ENCODE measurements around the gene B4GALT1.
A peak's percentile ranks its signal among the peaks of the same experiment; 100 is the strongest.

The B4GALT1 gene

DNA sequence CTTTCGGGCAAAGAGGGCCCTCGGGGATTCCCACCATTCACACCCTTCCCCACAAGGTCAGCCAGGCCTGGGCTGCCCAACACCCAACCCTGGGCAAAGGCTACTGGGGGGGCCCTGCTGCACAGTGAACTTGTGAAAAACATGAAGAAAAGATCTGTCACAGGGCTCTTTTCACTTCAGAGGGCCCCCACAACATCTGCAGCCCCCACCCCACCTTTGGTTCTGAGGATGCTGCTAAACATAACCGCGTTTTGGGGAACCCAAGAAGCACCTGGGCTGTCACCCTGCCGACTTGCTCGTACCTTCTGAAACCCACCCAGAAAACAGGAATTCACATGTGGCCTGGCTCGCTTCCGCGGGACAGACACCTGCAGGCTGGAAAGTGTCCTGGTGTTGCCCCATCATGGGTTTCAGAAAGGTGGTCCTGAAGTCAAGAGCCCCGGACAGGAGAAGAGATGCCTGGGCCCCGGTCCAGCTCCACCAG lies 29.3 kb downstream of the B4GALT1 start:
- in situ Hi-C loops (cut with HindIII; ENCODE audit: low pct_unique_long_range_greater_than_20kb, low sequenced_read_pairs): no loop called here
- no peak for DNase-seq (ENCODE audit: low read depth in 1 of 2, low spot score in 1 of 2)
- no peak for TF ChIP-seq JUND (IDR thresholded peaks at IDR 0.05; ENCODE audit: low read depth)

DNA sequence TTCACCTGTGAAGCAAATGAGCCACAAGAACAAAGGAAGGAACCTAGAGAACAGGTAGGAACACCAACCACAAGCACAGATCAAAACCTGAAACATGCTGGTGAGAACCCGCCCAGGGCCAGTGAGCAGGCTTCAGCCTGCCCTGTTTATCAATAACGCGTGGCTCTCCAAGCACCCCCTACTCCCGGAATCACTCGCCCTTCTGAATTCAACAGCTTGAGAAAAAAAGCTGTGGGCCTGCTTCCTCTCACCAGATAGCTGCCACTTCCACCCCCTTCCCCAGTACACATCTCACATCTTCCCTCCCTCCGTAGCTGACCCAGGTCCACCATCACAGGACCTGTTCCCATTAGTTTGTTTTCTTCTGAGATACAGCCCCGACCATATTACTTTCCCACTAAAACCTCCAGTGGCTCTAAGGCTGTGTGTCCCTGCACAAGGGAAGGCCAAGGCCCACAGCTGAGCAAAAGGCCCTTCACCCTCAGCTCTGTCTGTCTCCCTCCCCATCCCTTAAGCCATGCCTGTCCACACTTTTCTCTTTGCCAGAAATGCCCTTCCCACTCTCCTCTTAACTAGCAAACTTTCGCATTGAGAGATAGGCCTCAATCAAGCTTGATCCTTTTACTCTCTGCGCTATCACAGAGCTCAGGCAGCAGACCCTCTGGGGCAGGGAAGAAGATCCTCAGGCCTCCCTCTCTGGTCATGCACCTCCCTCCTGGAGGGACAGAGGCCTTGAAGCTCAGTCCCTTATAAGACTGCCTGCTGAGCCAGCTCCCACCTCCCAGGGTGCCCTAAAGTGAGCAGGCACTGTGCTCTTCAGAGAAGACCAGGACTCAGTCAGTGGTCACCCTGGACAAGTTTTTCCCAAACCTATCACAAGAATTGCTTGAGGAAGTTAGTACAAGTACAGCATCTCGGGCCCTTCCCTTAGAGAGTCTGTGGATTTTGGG lies 30.1 kb downstream of the B4GALT1 start:
- TF ChIP-seq JUND (IDR thresholded peaks at IDR 0.05; ENCODE audit: low read depth): no peak
- no peak for DNase-seq (ENCODE audit: low read depth in 1 of 2, low spot score in 1 of 2)

DNA sequence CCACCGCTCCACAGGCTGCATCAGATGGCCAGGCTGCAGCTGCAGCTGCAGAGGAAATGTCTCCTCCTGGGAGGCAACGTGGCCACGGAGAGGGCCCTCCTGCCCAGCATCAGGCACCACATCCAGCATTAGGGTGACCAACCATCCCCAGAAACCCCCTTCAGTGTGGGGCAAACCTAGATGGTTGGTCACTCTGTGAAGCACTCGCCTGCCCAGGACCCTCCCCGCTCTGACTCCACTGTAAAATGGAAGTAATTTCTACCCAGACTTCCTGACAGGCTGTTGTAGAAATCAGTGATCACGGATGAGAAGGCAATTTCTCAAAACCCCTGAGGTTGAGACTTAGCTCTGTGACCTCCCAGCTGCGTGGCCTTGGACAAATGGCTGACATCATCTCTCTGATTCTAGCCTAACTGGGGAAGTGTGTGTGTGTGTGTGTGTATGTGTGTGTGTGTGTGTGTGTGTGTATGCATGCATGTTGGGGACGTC lies 31.6 kb downstream of the B4GALT1 start:
- TF ChIP-seq JUND (IDR thresholded peaks at IDR 0.05; ENCODE audit: low read depth): no peak
- DNase-seq (ENCODE audit: low read depth in 1 of 2, low spot score in 1 of 2): no peak
- in situ Hi-C loops (cut with HindIII; ENCODE audit: low pct_unique_long_range_greater_than_20kb, low sequenced_read_pairs): no loop called here

More for the DNA sequence above, 30.1 kb downstream of the B4GALT1 start:
- in situ Hi-C loops (cut with HindIII; ENCODE audit: low pct_unique_long_range_greater_than_20kb, low sequenced_read_pairs): no loop called here

DNA sequence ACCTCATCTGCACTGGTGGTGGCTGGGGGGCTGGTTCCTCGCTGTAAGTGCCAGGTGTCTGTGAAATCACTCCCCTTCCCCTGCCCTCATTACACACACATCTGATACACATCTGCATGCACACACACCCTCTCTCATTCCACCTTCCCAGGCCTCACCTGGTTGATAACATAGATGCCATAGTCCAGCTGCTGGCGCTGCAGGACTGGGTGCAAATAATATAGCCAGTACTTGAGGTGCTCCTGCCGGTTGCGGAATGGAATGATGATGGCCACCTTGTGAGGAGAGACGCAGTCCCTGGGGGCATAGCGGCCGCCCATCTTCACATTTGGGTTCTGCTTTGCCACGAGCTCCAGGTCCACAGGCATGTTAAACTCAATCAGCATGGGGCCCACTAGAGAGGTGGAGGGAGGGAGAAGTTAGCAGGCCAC lies 32.1 kb downstream of the B4GALT1 start:
- TF ChIP-seq JUND (IDR thresholded peaks at IDR 0.05; ENCODE audit: low read depth): no peak
- DNase-seq (ENCODE audit: low read depth in 1 of 2, low spot score in 1 of 2): no peak
- in situ Hi-C loops (cut with HindIII; ENCODE audit: low pct_unique_long_range_greater_than_20kb, low sequenced_read_pairs): no loop called here

- no peak for DNase-seq (ENCODE audit: low read depth in 1 of 2, low spot score in 1 of 2)
- TF ChIP-seq JUND (IDR thresholded peaks at IDR 0.05; ENCODE audit: low read depth): no peak
- in situ Hi-C loops (cut with HindIII; ENCODE audit: low pct_unique_long_range_greater_than_20kb, low sequenced_read_pairs): no loop called here
Observed at GRCh38 chr9:33133186-33133585, 34.0 kb downstream of the B4GALT1 start.

- no peak for TF ChIP-seq JUND (IDR thresholded peaks at IDR 0.05; ENCODE audit: low read depth)
- DNase-seq (ENCODE audit: low read depth in 1 of 2, low spot score in 1 of 2): no peak
- in situ Hi-C loops (cut with HindIII; ENCODE audit: low pct_unique_long_range_greater_than_20kb, low sequenced_read_pairs): no loop called here
Observed at GRCh38 chr9:33131790-33132772, 35.1 kb downstream of the B4GALT1 start.

GRCh38 chr9:33130961-33131789 lies 36.0 kb downstream of the B4GALT1 start:
- TF ChIP-seq JUND (IDR thresholded peaks at IDR 0.05; ENCODE audit: low read depth): no peak
- in situ Hi-C loops (cut with HindIII; ENCODE audit: low pct_unique_long_range_greater_than_20kb, low sequenced_read_pairs): no loop called here
- DNase-seq (ENCODE audit: low read depth in 1 of 2, low spot score in 1 of 2): no peak

DNA sequence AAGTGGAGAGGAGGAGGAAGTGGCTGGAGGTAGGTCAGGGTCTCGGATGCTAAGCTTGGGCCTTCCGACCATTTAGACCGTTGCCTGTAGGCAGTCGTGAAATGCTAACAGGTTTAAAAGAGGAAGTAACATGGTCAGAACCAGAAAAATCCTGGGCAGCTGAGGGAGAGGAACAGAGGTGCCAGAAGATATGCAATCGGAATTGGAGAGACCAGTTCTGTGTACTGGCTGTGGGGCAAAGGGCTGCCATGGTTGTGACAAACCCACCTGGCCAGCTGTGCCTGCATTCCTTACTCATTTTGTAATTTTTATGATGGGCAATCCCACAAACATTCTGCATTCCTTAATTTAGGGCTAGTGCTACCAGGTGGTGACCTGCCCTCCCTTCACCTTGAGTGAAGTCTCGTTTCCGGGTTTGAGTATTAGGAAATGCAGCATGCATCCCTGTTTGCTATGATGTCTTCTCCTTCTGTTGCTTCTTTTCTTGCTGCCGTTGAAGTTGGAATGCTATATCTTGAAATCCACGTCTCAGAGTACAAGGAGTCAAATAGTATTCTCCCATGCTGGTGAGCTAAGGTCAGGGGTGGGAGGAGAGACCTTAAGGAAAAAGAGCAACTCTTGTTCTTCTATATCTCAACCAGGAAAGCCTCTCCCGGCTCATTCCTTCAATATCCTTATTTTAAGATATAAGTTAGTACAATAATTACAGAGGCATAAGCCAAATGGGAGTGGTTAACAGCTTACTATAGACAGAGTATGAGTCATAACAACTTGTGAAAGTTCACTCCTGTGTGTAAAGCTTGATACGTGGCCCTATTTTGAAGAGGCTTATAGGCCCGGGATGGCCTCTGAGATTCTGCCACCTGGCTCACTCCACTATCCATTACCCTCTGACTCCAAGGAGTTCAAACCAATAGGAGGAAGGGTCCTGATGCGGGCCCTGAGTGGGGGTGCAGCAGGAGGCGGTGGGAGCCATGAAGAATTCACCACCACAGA lies 37.0 kb downstream of the B4GALT1 start:
- in situ Hi-C loops (cut with HindIII; ENCODE audit: low pct_unique_long_range_greater_than_20kb, low sequenced_read_pairs): no loop called here
- peak in 1 of 2 experiments; percentile 11 for DNase-seq (ENCODE audit: low read depth in 1 of 2, low spot score in 1 of 2)
- TF ChIP-seq JUND (IDR thresholded peaks at IDR 0.05; ENCODE audit: low read depth): no peak

DNA sequence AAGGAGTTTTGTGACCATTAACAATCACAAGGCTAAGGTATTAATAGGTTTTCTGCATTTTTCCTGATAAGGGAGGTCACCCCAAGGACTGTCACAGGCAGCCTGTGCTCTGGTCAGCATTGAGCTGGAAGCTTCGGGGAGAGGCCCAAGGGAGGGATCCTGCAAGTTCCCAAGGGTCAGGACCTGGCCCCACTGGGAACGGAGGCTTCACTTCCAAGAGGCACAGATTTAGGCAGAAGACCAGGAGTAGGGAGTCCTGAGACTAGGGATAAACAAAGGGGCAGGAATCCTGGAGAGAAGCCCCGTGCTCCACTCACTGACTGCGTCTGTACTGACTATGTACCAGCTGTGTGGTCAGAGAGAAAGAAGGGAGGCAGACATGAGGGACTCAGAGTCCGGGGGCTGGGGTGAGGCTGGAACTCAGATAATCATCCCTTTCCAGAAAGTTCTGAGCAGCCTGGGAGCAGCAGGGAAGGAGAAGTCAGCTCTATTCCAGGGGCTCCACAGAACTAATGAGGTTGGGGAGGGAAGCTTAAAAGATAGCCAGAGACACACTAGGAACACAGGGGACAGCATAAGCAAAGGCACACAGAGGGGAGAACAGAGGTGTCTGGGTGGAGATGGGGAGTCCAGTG lies 37.8 kb downstream of the B4GALT1 start:
- no peak for TF ChIP-seq JUND (IDR thresholded peaks at IDR 0.05; ENCODE audit: low read depth)
- in situ Hi-C loops (cut with HindIII; ENCODE audit: low pct_unique_long_range_greater_than_20kb, low sequenced_read_pairs): no loop called here
- DNase-seq (ENCODE audit: low read depth in 1 of 2, low spot score in 1 of 2): no peak

DNA sequence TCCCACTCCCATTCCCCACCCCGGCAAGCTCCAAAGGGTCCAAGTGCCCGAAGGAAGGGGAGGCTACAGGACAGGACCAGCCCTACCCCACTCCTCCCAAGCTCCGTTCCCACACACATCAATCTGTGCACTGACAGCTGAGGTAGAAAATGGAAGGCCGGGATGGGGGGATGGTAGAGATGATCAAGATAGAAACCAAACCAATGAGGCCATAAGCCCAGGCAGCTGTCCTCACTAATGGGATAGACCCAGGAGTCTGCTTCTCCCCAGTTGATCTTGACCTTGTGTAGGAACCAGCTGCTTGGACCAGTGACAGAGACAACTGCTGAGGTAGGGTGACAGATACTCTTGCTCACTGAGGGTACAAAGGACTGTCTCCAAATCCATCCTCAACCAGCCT lies 38.6 kb downstream of the B4GALT1 start:
- DNase-seq (ENCODE audit: low read depth in 1 of 2, low spot score in 1 of 2): no peak
- TF ChIP-seq JUND (IDR thresholded peaks at IDR 0.05; ENCODE audit: low read depth): no peak
- in situ Hi-C loops (cut with HindIII; ENCODE audit: low pct_unique_long_range_greater_than_20kb, low sequenced_read_pairs): no loop called here

Data from T47D (cell line).